Spleen (tissue), 7 donors: ENCODE measurements around the gene GPR21.

ENCODE experiments used
- POLR2A ChIP-seq, 3 donors: fragments of 450-650 bp; IDR thresholded peaks; one replicate each; pipeline ENCODE4 v1.5.1; 2017; ENCODE audit warnings: antibody characterized with exemption in 3 of 3, mild to moderate bottlenecking in 1 of 3
- POLR2AphosphoS5 ChIP-seq, 3 donors: sonication (generic); formaldehyde crosslinking; IDR thresholded peaks; one replicate each; pipeline ENCODE4 v1.5.1; 2017; ENCODE audit warnings: antibody characterized with exemption in 3 of 3
- TF ChIP-seq, protein P1 (sequence below), 11 experiments: fragments of 200-600 bp in 7 of 11; fragments of 450-650 bp in 4 of 11; sonication (generic) in 4 of 11; IDR thresholded peaks in 8 of 11; conservative IDR thresholded peaks in 3 of 11; 1 replicate in 7 of 11; 2 replicates in 4 of 11; pipeline versions ENCODE4 v1.4.0 to v1.8.0; 2016 to 2021; ENCODE audit warnings: antibody characterized with exemption in 11 of 11, inconsistent platforms in 4 of 11, mild to moderate bottlenecking in 1 of 11
- donor health status: DM: no; HTN: no; CAD: no; lungs with moderate emphysema.
- donor health status: DM: no; HTN: no; CAD: no.
- donor health status: DM: no; HTN: no; CAD: no.

DNA sequence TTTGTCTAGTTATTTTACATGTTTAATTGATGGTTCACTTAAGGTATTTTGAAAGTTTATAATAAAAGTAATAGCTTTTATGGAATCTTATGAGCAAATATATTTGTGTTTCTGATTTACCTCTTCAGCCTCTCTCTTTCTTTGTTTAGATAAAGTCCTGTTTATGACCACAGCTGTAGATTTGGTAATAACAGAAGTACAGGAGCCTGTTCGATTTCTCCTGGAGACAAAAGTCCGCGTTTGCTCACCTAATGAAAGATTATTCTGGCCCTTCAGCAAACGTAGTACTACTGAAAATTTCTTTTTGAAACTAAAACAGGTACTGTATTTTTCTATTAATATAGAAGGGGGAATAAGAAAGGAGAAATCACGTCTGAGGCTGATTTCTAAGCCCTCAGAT is 35.0 kb upstream of the GPR21 start:
- TF ChIP-seq, protein P1, sequence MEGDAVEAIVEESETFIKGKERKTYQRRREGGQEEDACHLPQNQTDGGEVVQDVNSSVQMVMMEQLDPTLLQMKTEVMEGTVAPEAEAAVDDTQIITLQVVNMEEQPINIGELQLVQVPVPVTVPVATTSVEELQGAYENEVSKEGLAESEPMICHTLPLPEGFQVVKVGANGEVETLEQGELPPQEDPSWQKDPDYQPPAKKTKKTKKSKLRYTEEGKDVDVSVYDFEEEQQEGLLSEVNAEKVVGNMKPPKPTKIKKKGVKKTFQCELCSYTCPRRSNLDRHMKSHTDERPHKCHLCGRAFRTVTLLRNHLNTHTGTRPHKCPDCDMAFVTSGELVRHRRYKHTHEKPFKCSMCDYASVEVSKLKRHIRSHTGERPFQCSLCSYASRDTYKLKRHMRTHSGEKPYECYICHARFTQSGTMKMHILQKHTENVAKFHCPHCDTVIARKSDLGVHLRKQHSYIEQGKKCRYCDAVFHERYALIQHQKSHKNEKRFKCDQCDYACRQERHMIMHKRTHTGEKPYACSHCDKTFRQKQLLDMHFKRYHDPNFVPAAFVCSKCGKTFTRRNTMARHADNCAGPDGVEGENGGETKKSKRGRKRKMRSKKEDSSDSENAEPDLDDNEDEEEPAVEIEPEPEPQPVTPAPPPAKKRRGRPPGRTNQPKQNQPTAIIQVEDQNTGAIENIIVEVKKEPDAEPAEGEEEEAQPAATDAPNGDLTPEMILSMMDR (IDR thresholded peaks at IDR 0.05 in 8 of 11, conservative IDR thresholded peaks at IDR 0.05 in 3 of 11), result no peak
- TF ChIP-seq POLR2A (IDR thresholded peaks at IDR 0.05) (no peak), POLR2AphosphoS5 (IDR thresholded peaks at IDR 0.05) (no peak)
